HG03025 (cell line): ENCODE data around the gene TOR4A.

Experiments used
- ATAC-seq: cut with Tn5 transposase; IDR thresholded peaks from one replicate; pipeline ENCODE4 v1.9.1; 2021; ENCODE audit warnings: mild to moderate bottlenecking, moderate library complexity; ENCODE audit not compliant: unreplicated experiment, low FRiP score

Gene TOR4A

GRCh38 chr9:137331929-137332328, 54.4 kb downstream of the TOR4A start:
- no peak for ATAC-seq
